Activated CD4-positive, alpha-beta T cell treated with anti-CD3 and anti-CD28 coated beads, Interleukin-2, amount 50 U/mL, for 48 hours (primary cell): ENCODE measurements around the gene CLSTN2.
A peak's percentile ranks its signal among the peaks of the same experiment; 100 is the strongest.

Source experiments
- DNase-seq, 2 experiments: peaks; one replicate each; pipeline ENCODE4 v3.0.0-alpha.2; 2020

Gene CLSTN2

GRCh38 chr3:140100479-140100878 is 165.5 kb downstream of the CLSTN2 start:
- no peak for DNase-seq

GRCh38 chr3:140103166-140103565 is 168.2 kb downstream of the CLSTN2 start:
- DNase-seq: no peak

DNA sequence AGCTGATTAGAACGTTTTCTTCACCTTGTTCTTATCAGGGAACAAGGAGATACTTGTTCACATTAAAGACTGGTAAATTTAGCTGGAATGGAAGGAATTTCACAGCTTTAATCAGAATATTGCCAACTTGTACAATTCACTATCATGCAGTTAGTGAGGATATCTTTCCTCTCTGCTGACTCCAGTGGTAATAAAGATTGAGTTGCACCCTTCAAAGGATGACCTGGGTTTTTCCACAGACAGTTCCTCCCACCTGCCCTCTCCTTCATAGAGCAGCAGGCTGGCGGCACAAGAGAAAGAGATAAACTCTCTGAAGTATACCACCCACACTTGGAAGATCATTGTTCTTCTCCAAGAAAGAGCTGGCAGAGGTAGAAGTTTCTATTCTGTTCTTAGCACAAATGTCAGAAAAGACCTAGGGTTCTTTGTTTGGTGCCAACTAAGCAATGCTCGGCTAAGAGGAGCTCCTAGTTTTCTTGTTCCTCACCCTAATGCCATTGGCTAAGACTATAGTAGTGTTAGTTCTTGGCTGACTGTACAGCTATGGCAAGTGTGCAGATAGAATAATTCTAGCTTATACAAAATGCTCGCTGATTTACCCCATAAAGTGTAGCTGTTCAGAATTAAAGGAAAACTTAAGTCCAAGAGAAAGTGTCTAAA is 169.1 kb downstream of the CLSTN2 start:
- no peak for DNase-seq

GRCh38 chr3:140113996-140114788 is 179.2 kb downstream of the CLSTN2 start:
- no peak for DNase-seq

DNA sequence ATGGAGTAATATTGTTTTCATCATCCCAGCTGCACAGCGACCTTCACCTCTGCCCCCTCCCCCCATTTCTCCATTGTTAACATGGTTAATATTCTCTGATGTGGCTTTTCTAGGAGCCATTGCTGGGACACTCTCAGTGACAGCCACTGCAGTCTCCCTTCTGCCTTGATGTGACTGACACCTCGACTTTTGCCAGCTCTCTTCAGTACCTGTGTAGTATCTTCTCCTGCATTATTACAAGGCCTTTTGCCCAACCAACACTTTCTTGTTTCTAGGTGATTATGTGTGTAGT is 179.8 kb downstream of the CLSTN2 start:
- DNase-seq: no peak

DNA sequence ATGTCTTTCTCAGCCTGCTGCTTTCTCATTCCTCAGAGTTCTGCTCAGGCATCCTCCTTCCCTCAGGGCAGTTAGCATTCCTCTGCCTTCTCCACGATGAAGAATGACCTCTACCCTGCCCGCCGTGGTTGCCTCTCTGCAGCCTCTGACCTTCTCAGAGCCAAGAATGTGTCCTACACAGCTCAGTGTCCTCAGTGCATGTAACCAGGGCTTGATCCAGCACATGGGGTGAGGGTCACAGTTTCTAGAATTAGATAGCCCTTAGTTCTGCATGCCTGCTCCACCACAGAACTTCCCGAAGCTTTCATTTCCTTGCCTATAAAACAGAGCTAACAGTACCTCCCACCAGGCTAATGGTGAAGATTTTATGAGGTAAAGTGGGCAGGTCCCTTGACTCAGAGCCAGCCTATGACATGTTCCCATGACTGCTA is 182.1 kb downstream of the CLSTN2 start:
- DNase-seq: no peak

DNA sequence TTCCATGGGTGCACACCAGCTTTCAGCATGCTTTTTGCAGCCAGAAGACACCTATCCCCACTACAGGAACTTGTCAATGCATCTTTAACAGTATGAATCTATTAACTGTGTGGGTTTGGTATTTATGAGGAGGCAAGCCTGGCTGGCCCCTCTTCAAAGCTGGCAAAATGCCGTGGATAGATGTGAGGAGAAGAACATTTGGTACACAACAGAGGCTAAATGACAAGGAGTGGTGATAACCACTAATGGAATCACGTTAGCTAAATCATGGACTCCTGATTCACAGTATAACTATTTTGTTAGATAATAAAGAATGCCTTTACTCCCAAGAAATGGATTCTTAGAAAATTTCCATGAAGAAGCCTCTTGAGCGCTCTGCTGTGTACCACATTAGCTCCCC is 187.2 kb downstream of the CLSTN2 start:
- DNase-seq: no peak

DNA sequence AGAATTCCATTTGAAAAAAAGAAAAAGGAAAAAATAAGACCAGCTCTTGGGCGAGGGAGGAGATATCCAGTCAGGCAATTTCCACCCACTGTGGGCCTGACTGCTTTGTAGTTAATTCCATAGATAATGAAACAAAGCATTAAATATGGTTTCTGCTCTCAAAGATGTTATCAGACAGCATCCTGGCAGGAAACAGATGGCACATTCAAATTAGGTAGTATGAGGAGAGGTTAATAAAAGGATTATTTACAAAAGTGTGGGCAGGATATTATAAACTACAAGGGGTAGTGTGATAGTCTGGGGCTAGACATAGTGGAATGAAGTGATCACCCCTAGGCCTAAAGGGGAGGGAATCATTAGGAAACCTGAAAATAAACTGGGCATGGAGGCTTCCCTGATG is 193.2 kb downstream of the CLSTN2 start:
- DNase-seq: no peak

DNA sequence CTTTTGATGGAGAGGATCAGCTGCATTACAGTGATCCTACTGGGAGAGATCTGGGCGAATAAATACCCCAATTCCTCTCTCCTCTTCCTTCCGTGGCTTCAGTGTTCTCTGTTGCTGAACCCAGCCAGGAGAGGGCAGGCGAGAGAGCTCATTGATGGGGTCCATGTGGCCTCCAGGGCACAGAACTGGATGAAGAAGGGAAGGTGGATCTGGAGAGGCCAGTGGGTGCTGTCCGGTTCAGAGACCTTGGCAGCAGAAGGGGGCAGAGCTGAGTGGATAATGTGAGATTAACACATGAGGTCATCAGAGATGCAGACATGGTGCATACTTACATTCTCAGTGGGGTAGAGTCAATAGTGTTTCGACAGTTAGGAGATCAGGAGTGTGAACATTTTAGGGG is 193.6 kb downstream of the CLSTN2 start:
- DNase-seq: peak; percentile 1 to 6

GRCh38 chr3:140129768-140130284 is 194.8 kb downstream of the CLSTN2 start:
- no peak for DNase-seq

GRCh38 chr3:140131895-140132294 is 196.9 kb downstream of the CLSTN2 start:
- no peak for DNase-seq

DNA sequence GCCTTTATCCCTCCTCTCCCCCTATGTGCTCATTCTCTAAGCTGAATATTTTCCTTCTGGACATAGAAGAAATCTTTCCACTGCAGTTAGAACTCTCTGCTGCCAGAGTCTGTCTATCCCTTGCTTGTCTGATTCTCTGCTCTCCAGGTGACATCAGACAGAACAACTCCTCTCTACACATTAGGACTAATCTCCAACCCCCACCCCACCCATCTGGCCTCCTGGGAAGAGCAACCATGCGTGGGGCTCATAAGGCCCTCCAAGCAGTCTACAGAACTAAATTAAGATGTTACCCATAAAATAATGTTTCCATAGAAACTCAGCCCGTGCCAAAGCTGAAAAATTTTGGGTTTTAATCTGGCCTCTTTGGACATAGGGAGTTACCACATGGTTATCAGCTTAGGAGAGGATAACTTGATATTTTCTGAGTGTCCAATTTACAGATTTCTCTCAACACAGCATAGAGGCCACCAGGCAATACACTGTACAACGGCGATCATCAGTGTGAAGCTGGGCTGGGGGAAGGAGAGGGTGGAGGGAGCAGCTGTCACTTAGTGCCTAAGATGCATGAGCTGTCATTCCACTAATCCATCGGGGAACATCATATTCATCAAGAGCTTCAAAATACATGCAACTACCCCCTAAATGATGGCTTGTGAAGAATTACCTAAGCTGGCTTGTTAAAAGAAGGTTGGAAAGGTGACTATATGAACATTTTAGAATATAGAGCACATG is 199.4 kb downstream of the CLSTN2 start:
- DNase-seq: no peak

GRCh38 chr3:140135461-140135860 is 200.5 kb downstream of the CLSTN2 start:
- DNase-seq: no peak

GRCh38 chr3:140143367-140144069 is 208.5 kb downstream of the CLSTN2 start:
- DNase-seq: no peak

DNA sequence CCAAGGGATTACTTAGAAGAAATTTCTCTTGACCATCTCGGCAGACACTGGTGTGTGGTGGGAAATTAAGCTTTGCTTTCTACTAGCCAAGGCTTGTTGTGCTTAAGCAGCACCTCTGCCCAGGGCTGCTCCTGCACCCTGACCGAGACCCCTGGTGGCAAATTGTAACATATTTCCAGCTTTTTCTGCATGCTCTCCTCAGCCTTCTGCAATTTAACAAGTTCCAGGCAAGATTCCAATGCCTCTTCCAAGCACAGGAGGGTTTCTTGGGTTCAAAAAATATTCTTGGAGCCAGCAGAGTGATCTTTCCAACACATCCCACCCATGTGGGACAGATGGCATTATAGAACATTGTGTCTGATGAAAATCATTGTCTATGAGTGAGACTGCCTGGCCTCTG is 210.5 kb downstream of the CLSTN2 start:
- DNase-seq: no peak

DNA sequence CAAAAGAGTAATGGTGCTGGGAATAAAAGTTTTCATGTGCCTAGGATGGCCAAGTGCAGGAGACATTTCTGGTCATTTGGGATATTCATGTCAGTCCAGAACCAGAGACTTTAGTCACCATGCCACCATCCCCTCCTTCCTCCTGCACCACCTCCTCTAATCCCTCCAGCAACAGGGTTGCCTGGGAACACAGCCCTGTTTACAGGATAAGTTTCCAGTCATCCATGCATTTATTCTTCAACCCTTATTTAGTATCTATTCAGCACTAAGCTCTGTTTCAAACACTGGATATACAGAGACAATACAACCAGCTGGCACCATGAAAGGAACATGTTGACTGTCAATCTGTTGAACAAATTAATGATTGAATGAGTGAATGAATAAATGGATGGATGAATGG is 211.7 kb downstream of the CLSTN2 start:
- no peak for DNase-seq

DNA sequence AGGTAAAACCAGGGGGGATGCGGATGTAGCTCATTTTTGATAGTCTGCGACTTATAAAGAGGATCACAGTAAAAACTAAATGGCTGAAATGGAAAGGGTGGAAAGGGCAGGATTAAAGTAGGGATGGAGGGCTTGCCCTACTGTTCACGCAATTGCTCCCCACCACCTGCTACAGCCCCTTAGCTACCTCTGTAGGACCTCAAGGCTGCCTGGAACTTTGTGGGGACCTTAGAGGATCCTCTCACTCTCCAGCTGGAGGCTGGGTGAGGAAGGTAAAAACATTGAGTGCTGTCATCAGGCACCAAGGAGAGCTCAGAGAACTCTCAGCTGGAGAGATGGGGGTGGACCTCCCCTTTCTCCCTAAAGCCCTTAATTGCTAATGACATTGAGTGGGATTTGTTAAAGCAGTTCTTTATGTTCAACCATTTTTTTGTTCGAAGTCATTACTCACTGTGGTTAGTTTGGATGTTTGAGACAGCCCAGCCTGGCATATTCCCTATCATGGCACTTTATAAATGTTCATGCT is 213.0 kb downstream of the CLSTN2 start:
- DNase-seq: no peak

- no peak for DNase-seq
Measured at GRCh38 chr3:140148824-140149390, 213.9 kb downstream of the CLSTN2 start.

GRCh38 chr3:140151321-140151720 is 216.3 kb downstream of the CLSTN2 start:
- DNase-seq: no peak

GRCh38 chr3:140152851-140153639 is 218.1 kb downstream of the CLSTN2 start:
- DNase-seq: no peak

- no peak for DNase-seq
Measured at GRCh38 chr3:140153736-140154135, 218.8 kb downstream of the CLSTN2 start.

- DNase-seq: no peak
Measured at GRCh38 chr3:140157161-140157560, 222.2 kb downstream of the CLSTN2 start.
